ENCODE measurements around the gene WDR70.

- TF ChIP-seq JUND (IDR thresholded peaks at IDR 0.05; ENCODE audit: low read depth, low read length): no peak
- TF ChIP-seq, protein P1, sequence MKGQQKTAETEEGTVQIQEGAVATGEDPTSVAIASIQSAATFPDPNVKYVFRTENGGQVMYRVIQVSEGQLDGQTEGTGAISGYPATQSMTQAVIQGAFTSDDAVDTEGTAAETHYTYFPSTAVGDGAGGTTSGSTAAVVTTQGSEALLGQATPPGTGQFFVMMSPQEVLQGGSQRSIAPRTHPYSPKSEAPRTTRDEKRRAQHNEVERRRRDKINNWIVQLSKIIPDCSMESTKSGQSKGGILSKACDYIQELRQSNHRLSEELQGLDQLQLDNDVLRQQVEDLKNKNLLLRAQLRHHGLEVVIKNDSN (IDR thresholded peaks at IDR 0.05; ENCODE audit: borderline replicate concordance, extremely low read length, insufficient read depth, low read depth, low read length): no peak
- TF ChIP-seq, protein P2, sequence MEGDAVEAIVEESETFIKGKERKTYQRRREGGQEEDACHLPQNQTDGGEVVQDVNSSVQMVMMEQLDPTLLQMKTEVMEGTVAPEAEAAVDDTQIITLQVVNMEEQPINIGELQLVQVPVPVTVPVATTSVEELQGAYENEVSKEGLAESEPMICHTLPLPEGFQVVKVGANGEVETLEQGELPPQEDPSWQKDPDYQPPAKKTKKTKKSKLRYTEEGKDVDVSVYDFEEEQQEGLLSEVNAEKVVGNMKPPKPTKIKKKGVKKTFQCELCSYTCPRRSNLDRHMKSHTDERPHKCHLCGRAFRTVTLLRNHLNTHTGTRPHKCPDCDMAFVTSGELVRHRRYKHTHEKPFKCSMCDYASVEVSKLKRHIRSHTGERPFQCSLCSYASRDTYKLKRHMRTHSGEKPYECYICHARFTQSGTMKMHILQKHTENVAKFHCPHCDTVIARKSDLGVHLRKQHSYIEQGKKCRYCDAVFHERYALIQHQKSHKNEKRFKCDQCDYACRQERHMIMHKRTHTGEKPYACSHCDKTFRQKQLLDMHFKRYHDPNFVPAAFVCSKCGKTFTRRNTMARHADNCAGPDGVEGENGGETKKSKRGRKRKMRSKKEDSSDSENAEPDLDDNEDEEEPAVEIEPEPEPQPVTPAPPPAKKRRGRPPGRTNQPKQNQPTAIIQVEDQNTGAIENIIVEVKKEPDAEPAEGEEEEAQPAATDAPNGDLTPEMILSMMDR (IDR thresholded peaks at IDR 0.05 in 2 of 3, conservative IDR thresholded peaks at IDR 0.05 in 1 of 3; ENCODE audit: control insufficient read depth in 2 of 3, extremely low read depth in 1 of 3, insufficient read depth in 1 of 3, low read depth in 3 of 3, low read length in 3 of 3): no peak
- TF ChIP-seq TARDBP (IDR thresholded peaks at IDR 0.05; ENCODE audit: borderline replicate concordance): no peak
- TF ChIP-seq MYB (IDR thresholded peaks at IDR 0.05; ENCODE audit: borderline replicate concordance, low read depth, low read length): no peak
- no peak for TF ChIP-seq POLR2AphosphoS5 (IDR thresholded peaks at IDR 0.05; ENCODE audit: low read length)
- no peak for TF ChIP-seq NR2C2 (IDR thresholded peaks at IDR 0.05; ENCODE audit: borderline replicate concordance, control insufficient read depth, insufficient read length, low read depth)
Measured at GRCh38 chr5:37701868-37702267, 322.8 kb downstream of the WDR70 start.

All from GM12878 (cell line).